HG03457 (cell line): ENCODE data around the gene UBTD1.
"Not testable (repeated sequence)": the region's sequence is repeated elsewhere in the genome, so short reads cannot be mapped to it uniquely, and the experiment has no call there.

Experiments
- ATAC-seq: cut with Tn5 transposase; IDR thresholded peaks from one replicate; pipeline ENCODE4 v1.9.1; 2021; ENCODE audit warnings: moderate number of reproducible peaks; ENCODE audit not compliant: unreplicated experiment

The UBTD1 gene

GRCh38 chr10:97560731-97561381 is 62.1 kb downstream of the UBTD1 start:
- not testable (repeated sequence) for ATAC-seq

- ATAC-seq = not testable (repeated sequence)
Measured at GRCh38 chr10:97561386-97562077, 62.8 kb downstream of the UBTD1 start.

GRCh38 chr10:97562329-97562728 is 63.6 kb downstream of the UBTD1 start:
- not testable (repeated sequence) for ATAC-seq

- ATAC-seq = no peak
Measured at GRCh38 chr10:97563337-97563736, 64.6 kb downstream of the UBTD1 start.

GRCh38 chr10:97564776-97565175 is 66.1 kb downstream of the UBTD1 start:
- no peak for ATAC-seq

GRCh38 chr10:97566336-97566996 is 67.7 kb downstream of the UBTD1 start:
- ATAC-seq = no peak

GRCh38 chr10:97567891-97568290 is 69.2 kb downstream of the UBTD1 start:
- no peak for ATAC-seq

GRCh38 chr10:97570146-97570788 is 71.5 kb downstream of the UBTD1 start:
- no peak for ATAC-seq

GRCh38 chr10:97570789-97571471 is 72.2 kb downstream of the UBTD1 start:
- no peak for ATAC-seq

- ATAC-seq = no peak
Measured at GRCh38 chr10:97571622-97572021, 72.9 kb downstream of the UBTD1 start.

- ATAC-seq = no peak
Measured at GRCh38 chr10:97572214-97572989, 73.7 kb downstream of the UBTD1 start, which contains the start of gene ANKRD2. TSS of gene ANKRD2 (plus strand) at chr10:97572779. CDS start at chr10:97572789, 10 bp downstream.

GRCh38 chr10:97573021-97573420 is 74.3 kb downstream of the UBTD1 start:
- ATAC-seq = no peak

- ATAC-seq = no peak
Measured at GRCh38 chr10:97573672-97574071, 74.9 kb downstream of the UBTD1 start.

- ATAC-seq = no peak
Measured at GRCh38 chr10:97574374-97575126, 75.8 kb downstream of the UBTD1 start.

GRCh38 chr10:97575127-97575668 is 76.5 kb downstream of the UBTD1 start:
- ATAC-seq = no peak

- ATAC-seq = not testable (repeated sequence)
Measured at GRCh38 chr10:97576487-97576886, 77.8 kb downstream of the UBTD1 start.

GRCh38 chr10:97577701-97578100 is 79.0 kb downstream of the UBTD1 start:
- no peak for ATAC-seq

GRCh38 chr10:97578171-97578844 is 79.6 kb downstream of the UBTD1 start:
- ATAC-seq = no peak
